HL-60 (cell line): ENCODE results near the gene ELMO1.

ENCODE experiments used
- DNase-seq, 2 experiments: peaks; one replicate each; pipeline ENCODE4 v3.0.0-alpha.2; 2010 to 2020; ENCODE audit warnings: low read depth in 1 of 2, low spot score in 1 of 2
- H3K27ac ChIP-seq: fragments of 250-450 bp; sonication (Bioruptor Pico); replicated peaks from 2 replicates; pipeline ENCODE4 v1.5.1; 2020; ENCODE audit warnings: mild to moderate bottlenecking, moderate library complexity
- H3K27me3 ChIP-seq: fragments of 250-450 bp; sonication (Bioruptor Pico); 2 replicates; pipeline ENCODE4 v1.5.1; 2021; ENCODE audit warnings: mild to moderate bottlenecking, moderate library complexity; ENCODE audit not compliant: insufficient read depth, poor library complexity, severe bottlenecking
- H3K4me3 ChIP-seq: replicated peaks from 2 replicates; pipeline ENCODE4 v1.5.1; 2011; ENCODE audit warnings: mild to moderate bottlenecking, control low read depth, low read length; ENCODE audit not compliant: insufficient read depth
- CTCF ChIP-seq: IDR thresholded peaks from one replicate; pipeline ENCODE4 v1.5.1; 2011; ENCODE audit warnings: low read length, control low read depth, inconsistent platforms; ENCODE audit not compliant: insufficient read depth
- GABPA ChIP-seq: IDR thresholded peaks from 2 replicates; pipeline ENCODE4 v1.6.1; 2012; ENCODE audit warnings: low read depth
- POLR2AphosphoS5 ChIP-seq: IDR thresholded peaks from 2 replicates; pipeline ENCODE4 v1.6.1; 2012; ENCODE audit warnings: low read depth
- SPI1 ChIP-seq: IDR thresholded peaks from 2 replicates; pipeline ENCODE4 v1.6.1; 2012; ENCODE audit warnings: low read depth, mild to moderate bottlenecking, borderline replicate concordance
- TF ChIP-seq, protein P1 (sequence below): IDR thresholded peaks from 2 replicates; pipeline ENCODE4 v1.6.1; 2012; ENCODE audit warnings: low read depth; ENCODE audit not compliant: insufficient replicate concordance

ELMO1 gene

DNA sequence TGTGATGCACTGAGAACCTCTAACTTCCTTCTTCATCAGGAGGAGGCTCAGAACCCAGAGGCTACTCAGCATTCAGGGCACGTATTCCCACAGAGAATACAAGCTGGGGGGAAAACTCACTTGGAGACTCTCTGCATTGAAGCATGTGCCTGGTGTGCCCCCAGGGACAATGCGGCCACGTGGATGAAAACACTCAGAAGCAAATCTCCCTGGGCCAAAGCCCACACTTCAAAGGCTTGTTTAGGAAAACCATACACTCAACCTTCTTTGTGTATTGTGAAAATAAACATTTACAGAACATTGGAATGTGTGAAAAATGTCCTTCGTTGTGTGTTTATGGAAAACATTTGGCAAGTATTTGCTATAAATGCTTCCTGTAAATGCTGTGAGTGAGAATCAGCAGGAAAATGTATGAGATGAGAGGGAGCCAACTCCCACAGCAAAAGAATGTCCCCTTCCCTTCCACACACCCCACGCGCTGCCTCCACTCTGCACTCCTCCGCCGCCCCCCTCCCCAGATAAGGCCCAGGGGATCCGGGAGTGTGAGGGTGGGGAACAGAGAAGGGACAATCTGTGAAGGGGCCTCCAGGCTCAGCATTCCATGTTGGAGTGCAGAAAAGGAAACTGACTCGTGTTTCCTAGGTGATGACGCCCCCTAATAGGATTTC, 339.5 kb downstream of the ELMO1 start:
- TF ChIP-seq POLR2AphosphoS5, result no peak
- TF ChIP-seq CTCF, result no peak
- TF ChIP-seq SPI1, result no peak
- TF ChIP-seq GABPA, result no peak
- TF ChIP-seq, protein P1, sequence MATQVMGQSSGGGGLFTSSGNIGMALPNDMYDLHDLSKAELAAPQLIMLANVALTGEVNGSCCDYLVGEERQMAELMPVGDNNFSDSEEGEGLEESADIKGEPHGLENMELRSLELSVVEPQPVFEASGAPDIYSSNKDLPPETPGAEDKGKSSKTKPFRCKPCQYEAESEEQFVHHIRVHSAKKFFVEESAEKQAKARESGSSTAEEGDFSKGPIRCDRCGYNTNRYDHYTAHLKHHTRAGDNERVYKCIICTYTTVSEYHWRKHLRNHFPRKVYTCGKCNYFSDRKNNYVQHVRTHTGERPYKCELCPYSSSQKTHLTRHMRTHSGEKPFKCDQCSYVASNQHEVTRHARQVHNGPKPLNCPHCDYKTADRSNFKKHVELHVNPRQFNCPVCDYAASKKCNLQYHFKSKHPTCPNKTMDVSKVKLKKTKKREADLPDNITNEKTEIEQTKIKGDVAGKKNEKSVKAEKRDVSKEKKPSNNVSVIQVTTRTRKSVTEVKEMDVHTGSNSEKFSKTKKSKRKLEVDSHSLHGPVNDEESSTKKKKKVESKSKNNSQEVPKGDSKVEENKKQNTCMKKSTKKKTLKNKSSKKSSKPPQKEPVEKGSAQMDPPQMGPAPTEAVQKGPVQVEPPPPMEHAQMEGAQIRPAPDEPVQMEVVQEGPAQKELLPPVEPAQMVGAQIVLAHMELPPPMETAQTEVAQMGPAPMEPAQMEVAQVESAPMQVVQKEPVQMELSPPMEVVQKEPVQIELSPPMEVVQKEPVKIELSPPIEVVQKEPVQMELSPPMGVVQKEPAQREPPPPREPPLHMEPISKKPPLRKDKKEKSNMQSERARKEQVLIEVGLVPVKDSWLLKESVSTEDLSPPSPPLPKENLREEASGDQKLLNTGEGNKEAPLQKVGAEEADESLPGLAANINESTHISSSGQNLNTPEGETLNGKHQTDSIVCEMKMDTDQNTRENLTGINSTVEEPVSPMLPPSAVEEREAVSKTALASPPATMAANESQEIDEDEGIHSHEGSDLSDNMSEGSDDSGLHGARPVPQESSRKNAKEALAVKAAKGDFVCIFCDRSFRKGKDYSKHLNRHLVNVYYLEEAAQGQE, result no peak
- no peak for DNase-seq

DNA sequence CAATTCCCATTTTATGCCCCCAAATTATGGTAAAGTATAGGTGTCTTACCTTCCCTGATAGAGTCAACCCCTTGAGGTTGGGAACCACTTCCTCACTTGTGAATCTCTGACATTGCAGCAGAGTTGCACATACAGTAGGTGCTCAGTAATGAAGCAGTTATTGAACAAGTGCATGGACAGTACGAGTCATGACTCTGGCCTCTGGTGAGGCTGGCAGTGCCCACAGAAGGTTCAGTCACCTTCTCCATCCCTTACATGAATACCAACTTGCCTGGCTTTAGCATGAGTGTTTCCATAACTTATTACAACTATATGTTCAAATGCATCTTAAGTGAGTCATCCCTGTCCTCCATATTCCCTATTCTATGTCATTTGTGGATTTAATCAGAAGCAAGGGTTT, 340.0 kb downstream of the ELMO1 start:
- H3K4me3 ChIP-seq, result no peak overlapping the region
- no peak for DNase-seq
- TF ChIP-seq GABPA (no peak), CTCF (no peak), SPI1 (no peak), POLR2AphosphoS5 (no peak)
- TF ChIP-seq, protein P1, result no peak

More for the DNA sequence above, 339.5 kb downstream of the ELMO1 start:
- H3K27me3 ChIP-seq, result no peaks in the 10 kb centered on the region
- H3K27ac ChIP-seq, result no peak overlapping the region
- no peak overlapping the region for H3K4me3 ChIP-seq

DNA sequence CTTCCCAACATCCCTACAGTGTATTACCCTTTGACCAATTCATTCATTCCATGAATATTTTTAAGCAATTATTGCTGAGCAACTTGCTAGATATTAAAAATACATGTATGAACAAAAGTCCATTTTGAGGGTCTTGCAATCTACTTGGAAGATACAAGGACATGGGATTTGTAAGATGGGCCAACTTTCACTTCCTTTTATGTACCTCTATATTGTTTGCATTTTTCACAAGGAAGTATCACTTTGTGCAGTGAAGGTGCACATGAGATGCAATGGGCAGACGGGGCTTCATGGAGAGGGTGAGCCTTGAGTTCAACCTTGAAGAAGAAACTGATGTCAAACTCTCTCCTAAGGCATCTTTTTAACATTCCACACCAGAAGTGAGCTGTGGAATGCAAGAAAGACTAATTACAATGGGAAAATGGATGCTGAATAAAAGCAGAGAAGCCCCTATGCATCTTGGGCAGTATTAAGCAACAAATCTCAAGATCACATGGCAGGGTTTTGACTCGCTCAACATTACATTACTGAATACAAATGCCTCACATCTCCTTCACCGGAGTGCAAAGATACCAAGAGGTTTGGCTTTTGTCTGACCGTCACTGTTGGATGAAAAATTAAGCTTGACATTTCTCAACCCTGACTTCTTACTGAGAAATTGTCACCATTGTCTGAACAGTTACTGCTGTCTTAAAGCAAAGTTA, 341.5 kb downstream of the ELMO1 start:
- Histone ChIP-seq H3K4me3 (no peak overlapping the region), H3K27me3 (no peaks in the 10 kb centered on the region), H3K27ac (no peak overlapping the region)
- no peak for DNase-seq
- TF ChIP-seq CTCF (no peak), SPI1 (no peak), GABPA (no peak), POLR2AphosphoS5 (no peak)
- TF ChIP-seq, protein P1, result no peak

More for the DNA sequence above, 340.0 kb downstream of the ELMO1 start:
- no peak overlapping the region for H3K27ac ChIP-seq
- no peaks in the 10 kb centered on the region for H3K27me3 ChIP-seq
